T1000 (cell line): ENCODE results near the gene BTBD16.

Source experiments
- DNase-seq: peaks from one replicate; lab custom pipeline; 2025; ENCODE audit warnings: mixed read lengths; lab: John Stamatoyannopoulos, UW

Gene BTBD16

DNA sequence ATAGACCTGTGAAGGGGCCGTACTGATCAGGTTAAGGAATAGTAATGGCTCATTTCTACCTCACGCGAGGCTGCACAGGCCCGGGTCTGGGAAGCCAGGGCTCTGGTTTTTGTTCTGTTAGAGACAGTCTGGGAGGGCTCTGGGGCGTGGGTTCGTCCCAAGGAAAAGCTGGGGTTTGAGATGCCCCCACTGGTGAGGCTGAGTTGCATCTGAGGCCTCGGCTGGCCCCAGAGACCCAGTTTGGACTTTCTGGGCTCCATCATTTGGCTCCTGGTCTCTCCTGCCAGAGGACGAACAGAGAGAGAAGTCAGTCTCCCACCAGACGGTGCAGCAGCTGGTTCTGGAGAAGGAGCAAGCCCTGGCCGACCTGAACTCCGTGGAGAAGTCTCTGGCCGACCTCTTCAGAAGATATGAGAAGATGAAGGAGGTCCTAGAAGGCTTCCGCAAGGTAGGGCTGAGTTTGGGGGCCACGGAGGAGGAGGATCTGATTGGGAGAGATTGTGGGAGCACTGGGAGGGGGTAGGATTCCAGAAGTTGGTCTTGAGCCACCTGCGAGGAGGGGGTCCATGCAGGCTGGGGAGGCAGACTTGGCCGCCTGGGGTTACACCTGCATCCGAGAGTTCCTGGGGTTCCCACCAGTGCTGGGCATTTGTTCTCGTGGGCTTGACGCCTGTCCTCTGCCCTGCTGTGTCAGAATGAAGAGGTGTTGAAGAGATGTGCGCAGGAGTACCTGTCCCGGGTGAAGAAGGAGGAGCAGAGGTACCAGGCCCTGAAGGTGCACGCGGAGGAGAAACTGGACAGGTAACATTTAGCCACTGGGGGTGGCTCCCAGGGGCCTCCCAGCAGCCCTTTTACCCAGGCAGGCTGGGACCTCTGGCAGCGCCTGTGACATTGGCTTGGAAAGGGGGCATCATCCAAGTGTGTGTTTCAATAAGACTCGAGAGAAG, 22.5 kb upstream of the BTBD16 start:
- no peak for DNase-seq

DNA sequence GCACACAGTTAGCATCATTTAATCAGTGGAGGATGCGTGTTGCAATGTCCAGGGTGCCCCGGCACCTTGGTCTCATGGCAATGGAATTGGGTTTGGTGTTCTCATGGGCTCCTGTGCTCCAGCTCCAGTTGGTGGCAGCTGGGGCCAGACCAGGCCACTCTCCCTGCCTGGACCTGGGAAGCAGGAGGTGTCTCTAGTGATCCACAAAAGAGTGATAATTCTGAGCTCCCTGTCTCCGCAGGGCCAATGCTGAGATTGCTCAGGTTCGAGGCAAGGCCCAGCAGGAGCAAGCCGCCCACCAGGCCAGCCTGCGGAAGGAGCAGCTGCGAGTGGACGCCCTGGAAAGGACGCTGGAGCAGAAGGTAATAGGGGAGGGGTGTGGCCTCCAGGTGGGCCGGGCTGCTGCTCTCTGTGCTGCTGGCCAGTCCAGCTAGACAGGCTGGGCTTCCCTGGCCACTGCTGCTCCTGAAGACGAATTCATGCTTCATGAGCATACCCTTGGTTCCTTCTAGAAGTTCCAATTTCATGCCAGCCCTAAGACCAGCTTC, 21.7 kb upstream of the BTBD16 start:
- no peak for DNase-seq

- no peak for DNase-seq
Measured at GRCh38 chr10:122249991-122250750, 20.9 kb upstream of the BTBD16 start.

DNA sequence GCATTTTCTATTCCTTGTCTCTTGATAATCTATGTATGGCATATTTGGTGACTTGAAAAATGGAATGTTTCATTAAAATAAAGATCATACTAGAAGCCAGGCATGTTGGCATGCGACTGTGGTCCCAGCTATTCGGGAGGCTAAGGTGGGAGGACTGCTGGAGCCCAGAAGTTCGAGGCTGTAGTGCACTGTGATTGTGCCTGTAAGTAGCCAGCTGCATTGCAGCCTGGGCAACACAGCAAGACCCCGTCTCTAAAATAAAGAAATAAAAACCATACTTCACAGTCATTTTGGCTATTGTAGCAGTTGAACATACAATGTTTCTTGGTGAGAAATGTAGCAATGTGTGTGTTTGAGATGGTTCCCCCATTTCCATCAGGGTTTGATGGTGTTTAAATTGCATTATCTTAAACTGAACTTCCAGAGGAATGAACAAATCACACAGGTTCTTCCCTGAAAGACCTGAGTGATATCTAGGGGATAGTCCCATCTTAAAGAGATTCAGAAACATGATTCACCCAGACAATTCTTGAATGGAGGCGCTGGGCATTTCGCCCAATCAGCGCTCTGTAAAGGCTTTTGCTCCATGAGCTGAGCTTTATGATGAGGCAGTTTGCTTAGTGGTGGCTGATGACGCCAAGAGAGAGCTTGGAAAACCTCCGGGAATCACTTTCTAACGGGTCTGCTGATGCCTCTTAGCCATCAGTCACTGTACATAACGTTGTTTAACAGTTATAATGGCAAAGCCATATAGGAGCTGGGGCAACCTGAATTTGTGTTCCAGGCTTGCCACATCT, 19.4 kb upstream of the BTBD16 start:
- DNase-seq, result no peak

DNA sequence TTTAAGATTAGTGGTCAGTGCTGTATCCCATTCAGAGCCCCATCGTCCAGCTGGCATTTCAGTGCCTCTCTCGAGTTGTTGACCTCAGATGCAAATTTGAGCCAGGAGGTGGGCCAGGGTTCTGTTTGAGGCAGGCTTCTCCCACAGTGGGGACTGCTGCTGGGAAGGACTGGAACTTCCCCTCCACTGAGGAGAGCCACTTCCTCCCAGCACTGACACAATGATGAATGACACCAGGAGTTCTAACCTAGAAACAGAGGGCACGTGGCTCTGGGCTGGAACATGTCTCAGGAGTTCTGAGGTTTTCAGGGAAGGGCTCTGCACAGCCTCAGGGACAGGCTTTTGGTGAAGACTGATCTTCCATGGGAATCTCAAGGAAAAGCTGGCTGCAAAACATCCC, 18.3 kb upstream of the BTBD16 start:
- no peak for DNase-seq

DNA sequence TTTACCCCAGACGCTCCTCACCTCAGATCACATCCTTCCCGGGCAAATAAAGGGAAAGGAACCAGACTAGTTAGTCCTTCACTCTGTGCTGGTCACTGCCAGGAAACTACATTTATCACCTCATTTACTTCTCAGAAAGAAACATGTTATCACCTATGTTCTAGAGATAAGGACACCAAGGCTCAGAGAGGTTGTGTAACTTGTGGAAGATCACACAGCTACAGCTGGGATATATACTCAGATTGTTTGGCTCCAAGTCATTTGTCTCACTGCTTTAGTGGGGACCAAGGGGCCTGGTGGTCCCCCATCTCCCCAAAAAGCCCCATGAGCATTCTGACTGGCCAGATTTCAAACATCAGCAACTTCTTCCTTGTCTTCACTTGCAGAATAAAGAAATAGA, 17.5 kb upstream of the BTBD16 start:
- DNase-seq, result no peak

GRCh38 chr10:122254831-122255230, 16.3 kb upstream of the BTBD16 start:
- DNase-seq, result no peak

- no peak for DNase-seq
Measured at GRCh38 chr10:122255509-122256301, 15.4 kb upstream of the BTBD16 start.

- DNase-seq, result no peak
Measured at GRCh38 chr10:122257041-122257440, 14.1 kb upstream of the BTBD16 start.

DNA sequence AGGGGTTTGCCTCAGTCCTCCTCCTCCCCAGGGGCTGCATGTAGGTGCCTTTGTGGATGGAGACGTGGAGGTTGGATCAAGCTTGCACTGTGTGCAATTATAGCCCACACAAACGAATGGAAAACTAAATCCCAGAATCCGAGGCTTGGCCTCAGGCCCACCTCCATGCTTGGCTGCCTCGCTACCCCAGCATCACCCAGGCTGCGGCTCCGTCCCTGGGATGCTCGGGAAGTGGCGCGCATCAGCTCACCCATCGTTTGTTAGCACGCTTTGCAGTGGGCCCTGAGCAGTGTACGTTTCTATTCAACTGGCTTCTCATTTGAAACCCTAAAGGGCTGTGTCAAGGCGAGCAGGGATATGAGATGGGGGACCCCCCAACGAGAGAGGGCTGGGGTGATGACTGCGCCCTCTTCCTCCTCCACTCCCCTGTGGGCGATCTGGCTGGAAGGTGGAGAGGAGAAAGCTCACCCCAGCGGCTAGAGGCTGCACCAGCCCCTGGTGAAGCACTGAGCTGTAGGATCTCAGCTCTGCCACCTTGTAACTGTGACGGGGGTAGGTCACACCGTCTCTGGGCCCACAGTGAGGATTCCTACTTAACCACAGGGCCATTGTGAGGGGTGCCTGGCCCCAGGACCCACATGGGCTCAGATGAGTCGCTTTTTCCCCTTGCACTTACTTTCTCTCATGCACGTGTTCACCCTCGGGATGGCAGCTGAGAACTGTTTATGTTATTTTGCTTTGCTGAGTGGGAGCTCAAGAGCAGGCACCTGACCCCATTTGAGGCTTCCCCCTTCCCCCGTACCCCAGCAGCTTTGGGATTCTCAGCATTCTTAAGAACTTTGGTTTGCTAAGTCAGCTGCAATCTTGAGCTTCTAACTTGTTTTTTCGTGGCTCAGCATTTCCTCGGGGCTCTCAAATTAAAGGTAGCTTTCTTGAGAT, 12.7 kb upstream of the BTBD16 start:
- DNase-seq, result no peak

GRCh38 chr10:122259075-122259466, 12.0 kb upstream of the BTBD16 start:
- DNase-seq, result no peak

GRCh38 chr10:122261584-122261983, 9.5 kb upstream of the BTBD16 start:
- DNase-seq, result no peak

- no peak for DNase-seq
Measured at GRCh38 chr10:122263971-122264370, 7.1 kb upstream of the BTBD16 start.

DNA sequence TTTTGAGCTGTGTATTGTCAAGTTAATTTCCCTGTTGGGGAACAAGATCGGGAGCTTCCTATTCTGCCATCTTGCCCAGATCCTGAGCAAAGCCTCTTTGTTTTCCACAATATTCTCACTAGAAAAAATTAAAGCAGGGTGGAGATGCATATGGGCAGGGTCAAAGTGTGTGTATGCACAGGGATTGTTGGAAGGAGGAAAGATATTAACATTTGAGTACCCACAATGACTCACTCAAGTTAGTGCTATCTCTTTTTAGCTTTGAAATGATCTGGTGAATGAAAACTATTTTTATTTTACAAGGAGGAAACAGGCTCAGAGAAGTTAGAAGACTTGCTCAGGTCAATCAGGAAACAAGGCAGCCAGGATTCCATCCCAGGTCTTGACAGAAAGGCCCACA, 6.7 kb upstream of the BTBD16 start:
- DNase-seq, result no peak

- no peak for DNase-seq
Measured at GRCh38 chr10:122264931-122265330, 6.2 kb upstream of the BTBD16 start.

DNA sequence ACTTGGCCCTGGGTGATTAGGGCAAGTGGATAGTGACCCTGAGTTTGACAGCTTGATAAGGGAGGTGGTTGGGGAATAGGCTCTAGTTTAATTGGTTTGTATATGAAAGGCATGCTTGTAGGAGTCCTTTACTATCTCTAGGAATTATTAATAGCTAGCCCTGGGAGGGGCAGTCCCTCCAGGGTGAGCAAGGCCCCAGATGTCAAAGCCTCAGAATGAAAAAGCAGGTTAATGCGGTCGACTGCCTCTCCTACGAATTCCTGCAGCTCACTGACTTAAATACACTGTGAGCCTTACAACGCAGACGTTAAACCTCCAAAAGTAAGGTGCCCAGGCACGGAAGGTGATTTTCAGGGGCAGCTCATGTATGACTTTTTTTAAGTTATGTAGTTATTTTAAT, 5.2 kb upstream of the BTBD16 start:
- DNase-seq, result no peak

- DNase-seq, result no peak
Measured at GRCh38 chr10:122267849-122268737, 3.0 kb upstream of the BTBD16 start.

GRCh38 chr10:122269059-122269687, 1.9 kb upstream of the BTBD16 start:
- DNase-seq, result no peak
